Peyer's patch (tissue), 4 donors: ENCODE measurements around the gene BMF.

ENCODE experiments used
- CTCF ChIP-seq, 6 experiments: fragments of 450-650 bp in 4 of 6; fragments of 200-600 bp in 2 of 6; sonication (generic) in 1 of 6; IDR thresholded peaks; one replicate each; pipeline ENCODE4 v1.5.1; 2017 to 2019; ENCODE audit warnings: antibody characterized with exemption in 6 of 6, mild to moderate bottlenecking in 3 of 6, moderate library complexity in 1 of 6
- POLR2A ChIP-seq, 2 donors: fragments of 450-650 bp; IDR thresholded peaks; one replicate each; pipeline ENCODE4 v1.5.1; 2017; ENCODE audit warnings: antibody characterized with exemption in 2 of 2, mild to moderate bottlenecking in 2 of 2, moderate library complexity in 2 of 2

GRCh38 chr15:40040770-40041169, 67.9 kb downstream of the BMF start:
- no peak for TF ChIP-seq POLR2A (IDR thresholded peaks at IDR 0.05)
- no peak for TF ChIP-seq CTCF (IDR thresholded peaks at IDR 0.05)
